Endothelial cell (in vitro differentiated cells): Measurements from ENCODE around the gene WDFY2. TPM values are rescaled to one million over a fixed set of nuclear protein-coding genes. Genes with fewer than 3 reads are reported as not detected.

Experiments
- DNase-seq: peaks from one replicate; pipeline ENCODE4 v3.0.0; 2021; ENCODE audit warnings: low spot score
- H3K27ac Mint-ChIP-seq: one replicate; pipeline ENCODE4 v1.8.0; 2021; ENCODE audit warnings: mixed read lengths, inconsistent platforms; ENCODE audit not compliant: unreplicated experiment
- H3K27me3 Mint-ChIP-seq: one replicate; pipeline ENCODE4 v1.8.0; 2021; ENCODE audit warnings: mild to moderate bottlenecking, moderate library complexity, mixed read lengths, inconsistent platforms; ENCODE audit not compliant: unreplicated experiment
- H3K36me3 Mint-ChIP-seq: one replicate; pipeline ENCODE4 v1.8.0; 2021; ENCODE audit warnings: mild to moderate bottlenecking, low read depth, mixed read lengths, inconsistent platforms; ENCODE audit not compliant: unreplicated experiment
- H3K4me1 Mint-ChIP-seq: one replicate; pipeline ENCODE4 v1.8.0; 2021; ENCODE audit warnings: mild to moderate bottlenecking, mixed read lengths, inconsistent platforms; ENCODE audit not compliant: unreplicated experiment
- H3K4me3 Mint-ChIP-seq: one replicate; pipeline ENCODE4 v1.8.0; 2021; ENCODE audit warnings: mild to moderate bottlenecking, mixed read lengths, inconsistent platforms; ENCODE audit not compliant: unreplicated experiment
- H3K9me3 Mint-ChIP-seq: one replicate; pipeline ENCODE4 v1.8.0; 2021; ENCODE audit warnings: mixed read lengths, inconsistent platforms; ENCODE audit not compliant: unreplicated experiment
- total RNA-seq: library from RNA; stranded (reverse); fragmentation: NEBNext Ultra II Directional; extraction: Animal tissue kit (Norgen Biotek cat#: 25700); gene quantifications from one replicate; pipeline ENCODE4 v1.2.1, GENCODE V29; 2021; ENCODE audit not compliant: unreplicated experiment
- TF ChIP-seq, protein P1 (sequence below): fragments of 200-600 bp; sonication (generic); IDR thresholded peaks from one replicate; pipeline ENCODE4 v1.5.0; 2021; ENCODE audit warnings: antibody characterized with exemption; ENCODE audit not compliant: unreplicated experiment

The WDFY2 gene
- total RNA-seq, 1 donor from 2014 or later = 22.7 TPM

DNA sequence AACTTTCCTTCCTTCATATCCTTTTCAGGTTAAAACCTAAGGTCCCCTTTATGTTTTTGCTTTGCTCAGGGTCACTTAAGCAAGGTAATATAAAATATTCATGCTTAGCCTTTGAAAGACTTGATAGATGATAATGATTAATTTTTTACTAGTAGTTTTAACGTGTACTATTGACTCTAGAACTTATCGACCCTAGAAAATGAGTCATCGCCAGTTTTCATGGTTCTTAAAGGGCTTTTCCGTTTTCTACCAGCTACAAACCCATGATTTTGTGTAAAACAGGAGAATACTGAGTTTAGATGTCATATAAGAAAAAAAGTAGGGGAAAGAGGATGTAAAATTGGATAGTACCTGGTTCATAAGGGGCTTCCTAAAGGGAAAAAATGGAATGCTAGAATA lies 144.0 kb downstream of the WDFY2 start:
- H3K4me1 Mint-ChIP-seq = peaks cover 6% of the 10 kb centered on the region
- H3K9me3 Mint-ChIP-seq = no peaks in the 10 kb centered on the region
- H3K36me3 Mint-ChIP-seq = peaks cover 5% of the 10 kb centered on the region
- TF ChIP-seq, protein P1, sequence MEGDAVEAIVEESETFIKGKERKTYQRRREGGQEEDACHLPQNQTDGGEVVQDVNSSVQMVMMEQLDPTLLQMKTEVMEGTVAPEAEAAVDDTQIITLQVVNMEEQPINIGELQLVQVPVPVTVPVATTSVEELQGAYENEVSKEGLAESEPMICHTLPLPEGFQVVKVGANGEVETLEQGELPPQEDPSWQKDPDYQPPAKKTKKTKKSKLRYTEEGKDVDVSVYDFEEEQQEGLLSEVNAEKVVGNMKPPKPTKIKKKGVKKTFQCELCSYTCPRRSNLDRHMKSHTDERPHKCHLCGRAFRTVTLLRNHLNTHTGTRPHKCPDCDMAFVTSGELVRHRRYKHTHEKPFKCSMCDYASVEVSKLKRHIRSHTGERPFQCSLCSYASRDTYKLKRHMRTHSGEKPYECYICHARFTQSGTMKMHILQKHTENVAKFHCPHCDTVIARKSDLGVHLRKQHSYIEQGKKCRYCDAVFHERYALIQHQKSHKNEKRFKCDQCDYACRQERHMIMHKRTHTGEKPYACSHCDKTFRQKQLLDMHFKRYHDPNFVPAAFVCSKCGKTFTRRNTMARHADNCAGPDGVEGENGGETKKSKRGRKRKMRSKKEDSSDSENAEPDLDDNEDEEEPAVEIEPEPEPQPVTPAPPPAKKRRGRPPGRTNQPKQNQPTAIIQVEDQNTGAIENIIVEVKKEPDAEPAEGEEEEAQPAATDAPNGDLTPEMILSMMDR = no peak
- no peak overlapping the region for H3K4me3 Mint-ChIP-seq
- H3K27me3 Mint-ChIP-seq = no peaks in the 10 kb centered on the region
- no peak for DNase-seq
- no peak overlapping the region for H3K27ac Mint-ChIP-seq

DNA sequence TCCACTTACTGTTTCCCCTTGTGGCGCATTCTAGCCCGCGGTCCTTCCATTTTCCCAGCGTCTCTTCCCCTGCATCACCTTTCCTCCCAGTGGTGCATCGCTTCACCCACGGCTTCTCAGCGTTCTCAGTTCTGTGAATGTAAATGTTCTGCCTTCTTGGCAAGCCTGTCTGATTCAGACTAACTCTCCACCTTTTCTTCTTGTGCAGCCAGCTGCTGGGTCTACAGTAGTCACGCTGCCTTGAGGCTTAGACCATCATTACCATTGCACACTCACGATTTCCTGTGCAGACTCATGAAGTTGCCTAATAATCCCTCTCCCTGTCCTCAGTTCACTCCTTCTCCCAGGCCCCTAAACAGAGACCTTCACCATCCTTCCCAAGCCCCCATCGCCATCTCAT lies 144.7 kb downstream of the WDFY2 start:
- Mint-ChIP-seq H3K27me3 (no peaks in the 10 kb centered on the region), H3K4me3 (no peak overlapping the region), H3K27ac (no peak overlapping the region), H3K9me3 (no peaks in the 10 kb centered on the region), H3K36me3 (peaks cover 5% of the 10 kb centered on the region), H3K4me1 (peaks cover 12% of the 10 kb centered on the region)
- TF ChIP-seq, protein P1 = no peak
- no peak for DNase-seq

DNA sequence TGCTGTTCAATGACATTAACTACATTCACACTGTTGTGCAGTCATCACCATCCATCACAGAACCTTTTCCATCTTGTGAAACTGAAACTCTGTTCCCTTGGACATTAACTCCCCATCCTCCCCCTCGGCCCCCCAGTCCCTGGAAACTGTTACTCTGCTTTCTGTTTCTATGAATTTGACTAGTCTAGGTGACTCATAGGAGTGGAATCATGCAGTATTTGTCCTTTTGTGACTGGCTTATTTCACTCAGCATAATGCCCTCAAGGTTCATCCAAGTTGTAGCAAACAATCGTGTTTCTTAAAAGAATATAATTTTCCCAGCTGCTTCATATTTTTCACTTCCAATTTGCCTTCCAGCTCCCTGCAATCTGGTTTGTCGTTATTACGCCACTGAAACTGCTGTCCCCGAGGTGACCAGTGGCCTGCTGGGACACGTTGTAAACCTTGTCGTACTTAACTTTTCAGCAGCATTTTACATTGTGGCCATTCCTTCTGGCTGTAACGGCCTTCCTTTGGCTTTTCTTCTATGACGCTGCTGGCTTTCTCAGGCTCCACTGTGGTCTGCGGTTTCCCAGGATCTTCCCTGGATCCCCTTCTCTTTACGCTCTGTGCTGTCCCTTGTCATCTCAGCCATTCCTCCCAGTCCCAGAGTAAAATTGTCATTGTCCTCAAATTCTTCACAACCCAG lies 145.7 kb downstream of the WDFY2 start:
- Mint-ChIP-seq H3K27me3 (no peaks in the 10 kb centered on the region), H3K9me3 (no peaks in the 10 kb centered on the region), H3K27ac (no peak overlapping the region), H3K36me3 (peaks cover 5% of the 10 kb centered on the region), H3K4me1 (peaks cover 12% of the 10 kb centered on the region), H3K4me3 (no peak overlapping the region)
- DNase-seq = no peak
- TF ChIP-seq, protein P1 = no peak

DNA sequence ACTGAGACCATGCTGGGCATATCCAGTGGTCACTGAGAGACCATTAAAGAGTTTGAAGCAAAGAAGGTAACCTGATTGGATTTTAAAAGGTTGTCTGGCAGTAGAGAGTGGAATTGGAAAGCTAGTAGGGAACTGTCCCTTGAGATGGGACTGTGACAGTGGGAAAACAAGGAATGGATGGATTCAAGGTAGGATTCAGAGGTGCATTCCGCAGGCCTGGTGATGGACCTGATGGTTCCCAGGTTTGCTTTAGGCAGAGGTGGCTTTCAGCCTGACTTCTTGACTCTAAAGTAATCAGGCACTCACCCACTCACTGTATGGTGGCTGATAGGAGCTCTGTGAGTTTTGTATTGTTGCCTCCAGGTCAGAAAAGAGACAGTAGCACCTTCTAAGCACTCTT lies 146.7 kb downstream of the WDFY2 start:
- no peak for DNase-seq
- H3K4me3 Mint-ChIP-seq = no peak overlapping the region
- TF ChIP-seq, protein P1 = no peak
- H3K27me3 Mint-ChIP-seq = no peaks in the 10 kb centered on the region
- H3K36me3 Mint-ChIP-seq = peaks cover 7% of the 10 kb centered on the region
- H3K4me1 Mint-ChIP-seq = peaks cover 12% of the 10 kb centered on the region
- no peaks in the 10 kb centered on the region for H3K9me3 Mint-ChIP-seq
- no peak overlapping the region for H3K27ac Mint-ChIP-seq

DNA sequence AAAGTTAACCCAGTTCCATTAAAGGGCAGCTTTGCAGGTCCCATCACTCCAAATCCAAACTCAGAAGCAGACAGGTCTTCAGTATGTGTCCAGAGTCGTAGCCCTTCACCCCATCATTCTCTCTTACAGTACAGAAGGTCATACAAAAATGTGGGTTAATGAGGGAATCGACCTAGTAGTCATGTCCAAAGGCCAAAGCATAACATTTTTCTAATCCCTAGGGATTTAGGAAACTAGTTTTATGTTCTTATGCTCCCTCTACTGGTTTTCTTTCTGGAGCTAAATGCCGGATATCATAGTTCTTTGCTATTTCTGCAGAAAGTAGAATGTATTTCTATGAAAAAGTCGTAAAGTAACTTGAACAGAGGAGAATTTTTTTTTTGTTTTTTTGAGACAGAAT lies 147.5 kb downstream of the WDFY2 start:
- no peak for DNase-seq
- peaks cover 12% of the 10 kb centered on the region for H3K4me1 Mint-ChIP-seq
- H3K4me3 Mint-ChIP-seq = no peak overlapping the region
- TF ChIP-seq, protein P1 = no peak
- H3K9me3 Mint-ChIP-seq = no peaks in the 10 kb centered on the region
- no peaks in the 10 kb centered on the region for H3K27me3 Mint-ChIP-seq
- peaks cover 8% of the 10 kb centered on the region for H3K36me3 Mint-ChIP-seq
- H3K27ac Mint-ChIP-seq = no peak overlapping the region
